NT2/D1 (cell line): ENCODE data around the gene JAGN1.

Experiments
- SUZ12 ChIP-seq: IDR thresholded peaks from 2 replicates; pipeline ENCODE4 v1.6.1; 2011; ENCODE audit not compliant: insufficient read length, insufficient read depth; ENCODE audit errors: extremely low read depth
- YY1 ChIP-seq: IDR thresholded peaks from 2 replicates; pipeline ENCODE4 v1.6.1; 2011; ENCODE audit not compliant: insufficient read length, insufficient read depth
- ZNF274 ChIP-seq: IDR thresholded peaks from 2 replicates; pipeline ENCODE4 v1.6.1; 2011; ENCODE audit warnings: mild to moderate bottlenecking, low read depth, low read length

GRCh38 chr3:9881441-9881840 lies 9.0 kb upstream of the JAGN1 start:
- no peak for TF ChIP-seq ZNF274
- TF ChIP-seq YY1: no peak
- no peak for TF ChIP-seq SUZ12
